HepG2 (cell line): ENCODE measurements around the gene BST2. TPM values are rescaled to one million over a fixed set of nuclear protein-coding genes. Genes with fewer than 3 reads are reported as not detected.

Experiments used
- ATF7 ChIP-seq, 2 experiments: fragments of 450-650 bp in 1 of 2; sonication (generic) in 1 of 2; formaldehyde crosslinking in 1 of 2; IDR thresholded peaks; 2 replicates each; pipeline versions ENCODE4 v1.4.0 to v1.6.1; 2016 to 2020; ENCODE audit warnings: antibody characterized with exemption in 1 of 2, mild to moderate bottlenecking in 1 of 2, missing genetic modification reagents in 1 of 2
- KAT2B ChIP-seq: fragments of 150-350 bp; IDR thresholded peaks from 2 replicates; pipeline ENCODE4 v1.6.1; 2014; ENCODE audit warnings: low read depth, low read length, borderline replicate concordance
- MEIS1 ChIP-seq: sonication (generic); formaldehyde crosslinking; IDR thresholded peaks from 2 replicates; pipeline ENCODE4 v1.9.0; 2021; ENCODE audit warnings: mild to moderate bottlenecking, missing genetic modification reagents, moderate library complexity, borderline replicate concordance
- NFE2 ChIP-seq: sonication (generic); formaldehyde crosslinking; IDR thresholded peaks from 2 replicates; pipeline ENCODE4 v1.4.0; 2020; ENCODE audit warnings: missing genetic modification reagents
- NONO ChIP-seq, 2 experiments: fragments of 450-650 bp in 1 of 2; sonication (generic) in 1 of 2; formaldehyde crosslinking in 1 of 2; IDR thresholded peaks in 1 of 2; conservative IDR thresholded peaks in 1 of 2; 2 replicates each; pipeline versions ENCODE4 v1.6.1 to v1.8.0; 2017 to 2022; ENCODE audit warnings: mild to moderate bottlenecking in 1 of 2, missing genetic modification reagents in 1 of 2, moderate library complexity in 1 of 2
- NR3C1 ChIP-seq: sonication (generic); formaldehyde crosslinking; IDR thresholded peaks from 2 replicates; pipeline ENCODE4 v1.4.0; 2020; ENCODE audit warnings: missing genetic modification reagents
- RXRA ChIP-seq: sonication (generic); formaldehyde crosslinking; IDR thresholded peaks from 2 replicates; pipeline ENCODE4 v1.5.1; 2020; ENCODE audit warnings: missing genetic modification reagents
- SMC3 ChIP-seq: IDR thresholded peaks from 2 replicates; pipeline ENCODE4 v1.6.1; 2011; ENCODE audit warnings: low read length, improper control_type of control experiment
- ZFP37 ChIP-seq: sonication (generic); formaldehyde crosslinking; IDR thresholded peaks from 2 replicates; pipeline ENCODE4 v1.4.0; 2020; ENCODE audit warnings: missing genetic modification reagents, borderline replicate concordance
- ZNF44 ChIP-seq: sonication (generic); formaldehyde crosslinking; IDR thresholded peaks from 2 replicates; pipeline ENCODE4 v1.5.1; 2020; ENCODE audit warnings: mild to moderate bottlenecking, missing genetic modification reagents
- ZNF484 ChIP-seq: sonication (generic); formaldehyde crosslinking; IDR thresholded peaks from 2 replicates; pipeline ENCODE4 v1.5.1; 2020; ENCODE audit warnings: mild to moderate bottlenecking, low read depth, missing genetic modification reagents, borderline replicate concordance
- ZNF557 ChIP-seq: sonication (generic); formaldehyde crosslinking; IDR thresholded peaks from 2 replicates; pipeline ENCODE4 v1.4.0; 2020; ENCODE audit warnings: missing genetic modification reagents
- ZNF75D ChIP-seq: sonication (generic); formaldehyde crosslinking; IDR thresholded peaks from 2 replicates; pipeline ENCODE4 v1.8.1; 2023; ENCODE audit warnings: missing genetic modification reagents, mild to moderate bottlenecking, borderline replicate concordance
- polyA plus RNA-seq, 8 experiments: library from polyadenylated mRNA; depleted of rRNA in 3 of 8; stranded (reverse) in 7 of 8; unstranded in 1 of 8; fragments of >200 nt; fragmentation: Illumina TruSeq in 4 of 8; extraction: Trizol in 4 of 8; gene quantifications; 2 replicates each; pipeline versions ENCODE4 v1.2.1 to v1.2.3, GENCODE V29; 2011 to 2016; ENCODE audit warnings: low read depth in 4 of 8, missing spikeins in 1 of 8, mixed read lengths in 1 of 8; ENCODE audit not compliant: insufficient read depth in 1 of 8
- total RNA-seq, 5 experiments: library from RNA; depleted of rRNA; stranded (reverse); fragments of >200 nt; fragmentation: Illumina TruSeq; extraction: Trizol; gene quantifications; 2 replicates each; pipeline ENCODE4 v1.2.3, GENCODE V29; 2016; ENCODE audit warnings: low read depth in 1 of 5
- TF ChIP-seq, protein P1 (sequence below): sonication (generic); formaldehyde crosslinking; IDR thresholded peaks from 2 replicates; pipeline ENCODE4 v1.4.0; 2020; ENCODE audit warnings: missing genetic modification reagents
- TF ChIP-seq, protein P2 (sequence below): sonication (generic); formaldehyde crosslinking; IDR thresholded peaks from 2 replicates; pipeline ENCODE4 v1.5.0; 2020; ENCODE audit warnings: mild to moderate bottlenecking, missing genetic modification reagents
- TF ChIP-seq, protein P3 (sequence below): sonication (generic); formaldehyde crosslinking; conservative IDR thresholded peaks from 2 replicates; pipeline ENCODE4 v1.4.0; 2020; ENCODE audit warnings: missing genetic modification reagents
- TF ChIP-seq, protein P4 (sequence below): sonication (generic); formaldehyde crosslinking; IDR thresholded peaks from 2 replicates; pipeline ENCODE4 v1.4.0; 2020; ENCODE audit warnings: missing genetic modification reagents
- TF ChIP-seq, protein P5 (sequence below): sonication (generic); formaldehyde crosslinking; conservative IDR thresholded peaks from 2 replicates; pipeline ENCODE4 v1.4.0; 2020; ENCODE audit warnings: missing genetic modification reagents

The BST2 gene
- total and polyA plus RNA-seq, 2 of the 13 experiments (the other 11 are each of a cell fraction or from before 2014, with no cell fraction given) = 58.8 to 93.8 TPM

DNA sequence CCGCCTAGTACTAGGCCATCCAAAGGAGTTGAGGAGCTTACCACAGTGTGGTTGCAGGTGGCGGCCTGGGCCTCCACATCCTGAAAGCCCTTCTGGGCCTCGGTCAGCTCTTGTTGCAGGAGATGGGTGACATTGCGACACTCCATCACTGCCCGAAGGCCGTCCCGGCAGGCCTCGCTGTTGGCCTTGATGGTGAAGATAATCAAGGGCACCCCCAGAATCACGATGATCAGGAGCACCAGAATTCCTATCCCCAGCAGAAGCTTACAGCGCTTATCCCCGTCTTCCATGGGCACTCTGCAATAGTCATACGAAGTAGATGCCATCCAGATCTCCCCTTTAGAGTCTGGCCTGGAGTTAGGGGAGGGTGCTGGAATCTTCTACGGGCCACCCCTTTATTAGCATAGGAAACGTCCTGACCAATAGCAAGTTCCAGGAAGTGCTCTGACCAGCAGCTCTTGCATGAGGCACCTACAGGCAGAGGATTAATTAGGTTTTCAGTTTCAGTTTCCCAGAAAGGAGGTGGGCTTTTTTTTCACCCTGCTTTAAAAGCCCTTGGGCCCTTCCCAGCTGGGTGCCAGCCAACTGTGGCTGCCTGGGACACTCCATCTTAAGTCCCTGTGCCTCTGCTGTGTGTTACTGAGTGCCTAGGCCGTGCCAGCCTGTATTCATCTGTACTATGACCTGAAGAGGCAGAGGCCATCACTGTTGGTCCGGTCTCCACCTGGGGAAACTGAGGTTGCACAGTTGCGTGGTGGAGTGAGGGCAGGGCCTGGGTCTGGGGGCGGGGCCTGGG, at the start of gene BST2 (continued):
- TF ChIP-seq, protein P1, sequence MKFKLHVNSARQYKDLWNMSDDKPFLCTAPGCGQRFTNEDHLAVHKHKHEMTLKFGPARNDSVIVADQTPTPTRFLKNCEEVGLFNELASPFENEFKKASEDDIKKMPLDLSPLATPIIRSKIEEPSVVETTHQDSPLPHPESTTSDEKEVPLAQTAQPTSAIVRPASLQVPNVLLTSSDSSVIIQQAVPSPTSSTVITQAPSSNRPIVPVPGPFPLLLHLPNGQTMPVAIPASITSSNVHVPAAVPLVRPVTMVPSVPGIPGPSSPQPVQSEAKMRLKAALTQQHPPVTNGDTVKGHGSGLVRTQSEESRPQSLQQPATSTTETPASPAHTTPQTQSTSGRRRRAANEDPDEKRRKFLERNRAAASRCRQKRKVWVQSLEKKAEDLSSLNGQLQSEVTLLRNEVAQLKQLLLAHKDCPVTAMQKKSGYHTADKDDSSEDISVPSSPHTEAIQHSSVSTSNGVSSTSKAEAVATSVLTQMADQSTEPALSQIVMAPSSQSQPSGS (CRISPR knock-in tag) = peak; percentile 67; the same call in 1 of the 2 replicates
- TF ChIP-seq, protein P2, sequence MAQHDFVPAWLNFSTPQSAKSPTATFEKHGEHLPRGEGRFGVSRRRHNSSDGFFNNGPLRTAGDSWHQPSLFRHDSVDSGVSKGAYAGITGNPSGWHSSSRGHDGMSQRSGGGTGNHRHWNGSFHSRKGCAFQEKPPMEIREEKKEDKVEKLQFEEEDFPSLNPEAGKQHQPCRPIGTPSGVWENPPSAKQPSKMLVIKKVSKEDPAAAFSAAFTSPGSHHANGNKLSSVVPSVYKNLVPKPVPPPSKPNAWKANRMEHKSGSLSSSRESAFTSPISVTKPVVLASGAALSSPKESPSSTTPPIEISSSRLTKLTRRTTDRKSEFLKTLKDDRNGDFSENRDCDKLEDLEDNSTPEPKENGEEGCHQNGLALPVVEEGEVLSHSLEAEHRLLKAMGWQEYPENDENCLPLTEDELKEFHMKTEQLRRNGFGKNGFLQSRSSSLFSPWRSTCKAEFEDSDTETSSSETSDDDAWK (CRISPR knock-in tag) = no peak
- TF ChIP-seq ZNF484 (CRISPR knock-in tag) = no peak
- TF ChIP-seq, protein P3, sequence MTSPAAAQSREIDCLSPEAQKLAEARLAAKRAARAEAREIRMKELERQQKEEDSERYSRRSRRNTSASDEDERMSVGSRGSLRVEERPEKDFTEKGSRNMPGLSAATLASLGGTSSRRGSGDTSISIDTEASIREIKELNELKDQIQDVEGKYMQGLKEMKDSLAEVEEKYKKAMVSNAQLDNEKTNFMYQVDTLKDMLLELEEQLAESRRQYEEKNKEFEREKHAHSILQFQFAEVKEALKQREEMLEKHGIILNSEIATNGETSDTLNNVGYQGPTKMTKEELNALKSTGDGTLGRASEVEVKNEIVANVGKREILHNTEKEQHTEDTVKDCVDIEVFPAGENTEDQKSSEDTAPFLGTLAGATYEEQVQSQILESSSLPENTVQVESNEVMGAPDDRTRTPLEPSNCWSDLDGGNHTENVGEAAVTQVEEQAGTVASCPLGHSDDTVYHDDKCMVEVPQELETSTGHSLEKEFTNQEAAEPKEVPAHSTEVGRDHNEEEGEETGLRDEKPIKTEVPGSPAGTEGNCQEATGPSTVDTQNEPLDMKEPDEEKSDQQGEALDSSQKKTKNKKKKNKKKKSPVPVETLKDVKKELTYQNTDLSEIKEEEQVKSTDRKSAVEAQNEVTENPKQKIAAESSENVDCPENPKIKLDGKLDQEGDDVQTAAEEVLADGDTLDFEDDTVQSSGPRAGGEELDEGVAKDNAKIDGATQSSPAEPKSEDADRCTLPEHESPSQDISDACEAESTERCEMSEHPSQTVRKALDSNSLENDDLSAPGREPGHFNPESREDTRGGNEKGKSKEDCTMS = no peak
- TF ChIP-seq, protein P4, sequence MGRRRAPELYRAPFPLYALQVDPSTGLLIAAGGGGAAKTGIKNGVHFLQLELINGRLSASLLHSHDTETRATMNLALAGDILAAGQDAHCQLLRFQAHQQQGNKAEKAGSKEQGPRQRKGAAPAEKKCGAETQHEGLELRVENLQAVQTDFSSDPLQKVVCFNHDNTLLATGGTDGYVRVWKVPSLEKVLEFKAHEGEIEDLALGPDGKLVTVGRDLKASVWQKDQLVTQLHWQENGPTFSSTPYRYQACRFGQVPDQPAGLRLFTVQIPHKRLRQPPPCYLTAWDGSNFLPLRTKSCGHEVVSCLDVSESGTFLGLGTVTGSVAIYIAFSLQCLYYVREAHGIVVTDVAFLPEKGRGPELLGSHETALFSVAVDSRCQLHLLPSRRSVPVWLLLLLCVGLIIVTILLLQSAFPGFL (CRISPR knock-in tag) = no peak
- 0 out of 2 replicates have a peak, but pooled peaks have one; percentile 37 for TF ChIP-seq ZFP37
- TF ChIP-seq ZNF557 (CRISPR knock-in tag) = no peak; the same call in 1 of the 2 replicates
- TF ChIP-seq, protein P5, sequence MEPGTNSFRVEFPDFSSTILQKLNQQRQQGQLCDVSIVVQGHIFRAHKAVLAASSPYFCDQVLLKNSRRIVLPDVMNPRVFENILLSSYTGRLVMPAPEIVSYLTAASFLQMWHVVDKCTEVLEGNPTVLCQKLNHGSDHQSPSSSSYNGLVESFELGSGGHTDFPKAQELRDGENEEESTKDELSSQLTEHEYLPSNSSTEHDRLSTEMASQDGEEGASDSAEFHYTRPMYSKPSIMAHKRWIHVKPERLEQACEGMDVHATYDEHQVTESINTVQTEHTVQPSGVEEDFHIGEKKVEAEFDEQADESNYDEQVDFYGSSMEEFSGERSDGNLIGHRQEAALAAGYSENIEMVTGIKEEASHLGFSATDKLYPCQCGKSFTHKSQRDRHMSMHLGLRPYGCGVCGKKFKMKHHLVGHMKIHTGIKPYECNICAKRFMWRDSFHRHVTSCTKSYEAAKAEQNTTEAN (CRISPR knock-in tag) = no peak
- no peak; the same call in 1 of the 2 replicates for TF ChIP-seq RXRA (CRISPR knock-in tag)
- no peak for TF ChIP-seq SMC3
- no peak for TF ChIP-seq NR3C1
- TF ChIP-seq NFE2 (CRISPR knock-in tag) = no peak
- TF ChIP-seq ZNF75D (CRISPR knock-in tag) = no peak
- no peak for TF ChIP-seq KAT2B
- TF ChIP-seq ATF7 (IDR thresholded peaks at IDR 0.05) = no peak
- no peak for TF ChIP-seq ATF7 (CRISPR knock-in tag; IDR thresholded peaks at IDR 0.05)
- TF ChIP-seq ZNF44 (CRISPR knock-in tag) = no peak
- TF ChIP-seq NONO (IDR thresholded peaks at IDR 0.05) = no peak
- peak; percentile 32; the same call in 1 of the 2 replicates for TF ChIP-seq NONO (CRISPR knock-in tag; conservative IDR thresholded peaks at IDR 0.05)
- no peak for TF ChIP-seq MEIS1 (CRISPR knock-in tag)
